Brain pericyte (primary cell): ENCODE data around the gene TSPO2.

Source experiments
- DNase-seq: peaks from one replicate; pipeline ENCODE4 v3.0.0-alpha.2; 2012; ENCODE audit warnings: low read depth, low spot score

TSPO2 gene

DNA sequence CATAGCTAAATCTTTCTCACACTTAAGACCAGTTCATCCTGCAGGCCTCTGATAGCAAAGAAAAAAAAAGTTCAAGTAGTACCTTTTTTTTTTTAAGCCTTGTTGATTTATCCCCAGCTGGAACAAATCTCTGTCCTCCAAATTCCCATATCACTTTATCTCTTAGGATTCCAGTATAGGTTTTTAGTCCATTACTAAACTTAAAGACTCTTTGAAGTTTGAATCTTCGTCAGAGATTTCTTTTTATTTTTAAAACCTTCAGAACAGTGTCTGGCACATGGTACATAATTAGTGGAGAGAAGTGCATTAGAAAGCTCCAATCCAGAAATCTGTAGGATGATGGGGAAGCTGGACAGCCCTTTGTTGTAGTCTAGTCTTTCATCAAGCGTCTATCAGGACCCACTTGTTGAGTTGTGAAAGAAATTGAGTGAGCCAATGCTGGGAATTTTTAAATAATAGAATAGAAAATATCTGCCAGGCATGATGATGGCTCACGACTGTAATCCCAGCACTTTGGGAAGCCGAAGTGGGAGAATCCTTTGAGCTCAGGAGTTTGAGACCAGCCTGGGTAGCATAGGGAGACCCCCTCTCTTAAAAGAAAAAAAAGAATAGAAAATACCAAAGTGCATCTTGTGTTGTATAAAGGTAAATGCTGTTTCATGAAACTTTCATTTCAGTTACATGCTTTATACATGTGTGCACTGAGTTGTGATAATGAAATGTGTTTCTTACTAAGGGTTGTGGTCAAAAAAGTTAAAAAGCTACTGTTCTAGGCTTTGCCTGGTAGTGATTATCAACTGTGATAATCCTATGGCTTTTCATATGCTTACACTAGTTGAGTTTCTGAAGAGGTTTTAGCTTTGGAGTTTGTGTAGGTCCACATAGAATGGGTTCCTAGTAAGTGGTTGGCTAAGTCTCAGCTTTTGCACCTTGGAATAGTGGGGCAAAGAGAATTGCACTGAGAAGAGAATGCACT is 33.7 kb downstream of the TSPO2 start:
- DNase-seq: no peak

- DNase-seq: no peak
Measured at GRCh38 chr6:41077536-41077935, 35.3 kb downstream of the TSPO2 start.

GRCh38 chr6:41078101-41078500 is 35.8 kb downstream of the TSPO2 start:
- DNase-seq: no peak

GRCh38 chr6:41079080-41079479 is 36.8 kb downstream of the TSPO2 start:
- no peak for DNase-seq

DNA sequence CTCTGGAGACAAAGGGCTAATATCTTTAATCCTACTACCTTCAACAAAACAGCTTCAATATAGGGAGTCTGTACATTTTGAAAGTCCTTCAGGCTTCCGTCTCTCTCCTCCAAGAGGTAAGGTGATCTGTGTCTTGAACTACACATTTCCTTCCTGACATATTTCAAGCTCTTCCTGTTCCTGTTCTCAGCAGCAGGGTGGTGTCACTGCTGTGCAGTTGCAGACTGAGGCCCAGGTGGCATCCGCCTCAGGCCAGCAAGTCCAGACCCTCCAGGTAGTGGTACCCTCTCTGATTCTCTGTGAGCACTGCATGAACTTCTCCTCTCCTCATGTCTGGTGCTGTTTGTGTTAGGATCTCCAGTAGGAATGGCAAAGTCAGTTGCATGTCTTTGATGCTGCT is 38.4 kb downstream of the TSPO2 start:
- no peak for DNase-seq

GRCh38 chr6:41083072-41083471 is 40.8 kb downstream of the TSPO2 start:
- no peak for DNase-seq

DNA sequence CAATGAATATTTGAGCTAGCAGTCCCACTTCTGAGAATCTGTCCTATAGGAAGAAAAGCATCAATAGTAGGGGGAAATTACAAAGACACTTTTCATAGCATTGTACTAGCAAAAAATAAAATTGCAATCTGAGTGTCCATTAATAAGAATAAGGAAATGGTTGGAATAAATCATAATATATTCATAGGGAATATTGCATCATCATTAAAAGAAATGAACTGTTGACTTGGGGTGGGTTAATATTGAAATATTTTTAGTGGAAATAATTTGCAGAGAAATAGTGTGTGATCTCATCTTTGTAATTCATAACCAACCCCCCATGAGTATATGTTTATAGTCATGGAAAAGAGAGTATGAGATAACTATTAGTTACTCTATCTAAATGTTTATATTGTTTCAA is 42.9 kb downstream of the TSPO2 start:
- no peak for DNase-seq

DNA sequence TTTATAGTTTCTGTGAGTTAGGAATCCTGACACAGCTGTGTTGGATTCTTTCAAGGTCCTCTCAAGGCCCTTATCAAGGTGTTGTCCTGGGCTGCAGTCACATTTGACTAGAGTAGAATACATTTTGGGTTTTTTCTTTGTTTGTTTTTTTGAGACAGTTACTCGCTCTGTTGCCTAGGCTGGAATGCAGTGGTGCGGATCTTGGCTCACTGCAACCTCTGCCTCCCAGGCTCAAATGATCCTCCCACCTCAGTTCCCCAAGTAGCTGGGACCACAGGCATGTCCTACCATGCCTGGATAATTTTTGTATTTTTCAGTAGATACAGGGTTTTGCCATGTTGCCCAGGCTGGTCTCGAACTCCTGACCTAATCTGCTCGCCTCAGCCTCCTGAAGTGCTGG is 46.2 kb downstream of the TSPO2 start:
- DNase-seq: no peak

DNA sequence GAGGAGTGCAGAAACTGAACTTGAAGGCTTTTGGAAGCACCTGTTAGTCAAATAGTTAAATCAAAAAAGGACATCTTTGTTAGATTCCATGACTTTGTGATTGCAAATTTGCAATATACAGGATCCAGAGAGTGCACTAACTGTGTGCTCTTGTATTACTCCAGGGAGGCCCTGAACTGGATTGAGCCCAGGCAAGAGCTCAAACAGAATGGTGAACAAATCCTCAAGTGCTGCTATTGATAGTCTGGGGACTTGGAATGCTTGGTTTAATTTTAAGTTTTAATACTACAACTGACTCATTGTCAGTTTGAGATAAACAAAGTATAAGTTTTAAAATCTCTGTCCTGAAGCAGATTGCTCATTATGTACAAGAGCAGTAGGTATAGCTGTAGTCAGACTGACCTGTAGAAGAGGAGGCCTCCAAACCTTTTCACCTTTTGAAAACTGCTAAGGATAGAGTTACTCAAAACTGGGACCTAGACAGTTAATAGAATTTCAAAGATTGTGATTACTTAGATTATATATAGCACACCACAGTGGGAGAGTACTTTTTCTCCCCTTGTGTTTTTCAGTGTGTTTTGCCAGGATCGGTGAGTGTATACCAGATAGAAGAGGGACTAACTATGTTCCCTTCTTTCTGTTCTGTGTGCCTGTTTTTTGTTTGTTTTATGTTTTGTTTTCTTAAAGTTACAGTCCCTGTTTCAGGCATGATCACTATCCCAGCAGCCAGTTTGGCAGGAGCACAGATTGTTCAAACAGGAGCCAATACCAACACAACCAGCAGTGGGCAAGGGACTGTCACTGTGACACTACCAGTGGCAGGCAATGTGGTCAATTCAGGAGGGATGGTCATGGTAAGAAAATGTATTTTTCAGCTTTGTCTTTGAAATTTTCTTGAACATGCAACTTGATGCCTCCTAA is 48.8 kb downstream of the TSPO2 start:
- no peak for DNase-seq

GRCh38 chr6:41092421-41093140 is 50.3 kb downstream of the TSPO2 start:
- DNase-seq: no peak

- no peak for DNase-seq
Measured at GRCh38 chr6:41093729-41094128, 51.5 kb downstream of the TSPO2 start.
